Glomerular endothelial cell (primary cell): Measurements from ENCODE around the gene APLP1. TPM values are rescaled to one million over a fixed set of nuclear protein-coding genes. Genes with fewer than 3 reads are reported as not detected.
"Not testable (repeated sequence)": the region's sequence is repeated elsewhere in the genome, so short reads cannot be mapped to it uniquely, and the experiment has no call there.

Experiments used
- DNase-seq: peaks from one replicate; pipeline ENCODE4 v3.0.0-alpha.2; 2011; ENCODE audit warnings: low read depth, low spot score; ENCODE audit errors: extremely low read depth
- total RNA-seq: library from RNA; depleted of rRNA; stranded (reverse); fragments of >200 nt; gene quantifications from 2 replicates; pipeline ENCODE4 v1.2.3, GENCODE V29; 2015

The APLP1 gene
- 7.3 and 14.9 TPM in 2 replicates for total RNA-seq

DNA sequence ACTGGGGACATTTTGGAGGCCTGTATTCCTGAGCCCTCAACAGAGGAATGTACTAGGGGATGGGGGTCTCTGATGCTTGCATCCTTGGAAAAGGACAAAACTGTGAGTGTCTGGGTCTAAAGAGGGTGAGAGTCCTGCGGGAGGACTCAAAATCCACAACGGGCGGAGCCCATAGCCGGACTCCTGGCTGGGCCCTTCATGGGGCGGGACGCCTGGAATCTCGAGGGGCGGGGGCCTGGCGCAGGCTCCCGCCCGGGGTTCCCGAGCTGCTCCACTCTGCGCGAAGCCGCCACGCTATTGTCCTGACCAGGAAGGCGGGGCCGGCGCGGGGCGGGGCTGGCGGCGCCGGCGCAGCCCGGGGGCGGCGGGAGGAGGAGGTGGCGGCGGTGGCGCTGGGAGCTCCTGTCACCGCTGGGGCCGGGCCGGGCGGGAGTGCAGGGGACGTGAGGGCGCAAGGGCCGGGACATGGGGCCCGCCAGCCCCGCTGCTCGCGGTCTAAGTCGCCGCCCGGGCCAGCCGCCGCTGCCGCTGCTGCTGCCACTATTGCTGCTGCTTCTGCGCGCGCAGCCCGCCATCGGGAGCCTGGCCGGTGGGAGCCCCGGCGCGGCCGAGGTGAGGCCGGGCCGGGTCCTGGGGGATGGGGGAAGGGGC, at the start of gene APLP1:
APLP1 (plus strand) TSS at position 403 of the 651 bp plus-strand sequence; CDS start at position 466, 63 bp downstream.
- DNase-seq = no peak

GRCh38 chr19:35822579-35822978, 45.8 kb upstream of the APLP1 start:
- no peak for DNase-seq

DNA sequence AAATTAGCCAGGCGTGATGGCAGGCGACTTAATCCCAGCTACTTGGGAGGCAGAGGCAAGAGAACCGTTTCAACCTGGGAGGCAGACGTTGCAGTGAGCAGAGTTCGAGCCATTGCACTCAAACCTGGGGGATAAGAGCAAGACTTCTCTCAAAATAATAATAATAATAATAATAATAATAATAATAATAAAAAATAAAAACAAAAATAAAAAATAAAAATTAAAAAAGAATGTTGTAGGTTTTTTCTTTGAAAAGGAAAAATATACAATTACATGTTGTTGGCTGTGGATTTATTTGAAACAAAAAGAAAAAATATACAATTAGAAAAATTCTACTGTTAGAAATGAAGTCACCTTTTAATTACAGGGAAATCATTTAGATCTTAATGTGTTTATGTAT, 44.2 kb upstream of the APLP1 start:
- DNase-seq = no peak

GRCh38 chr19:35828692-35829301, 39.6 kb upstream of the APLP1 start:
- DNase-seq = peak; percentile 14

GRCh38 chr19:35830986-35831385, 37.4 kb upstream of the APLP1 start:
- no peak for DNase-seq

DNA sequence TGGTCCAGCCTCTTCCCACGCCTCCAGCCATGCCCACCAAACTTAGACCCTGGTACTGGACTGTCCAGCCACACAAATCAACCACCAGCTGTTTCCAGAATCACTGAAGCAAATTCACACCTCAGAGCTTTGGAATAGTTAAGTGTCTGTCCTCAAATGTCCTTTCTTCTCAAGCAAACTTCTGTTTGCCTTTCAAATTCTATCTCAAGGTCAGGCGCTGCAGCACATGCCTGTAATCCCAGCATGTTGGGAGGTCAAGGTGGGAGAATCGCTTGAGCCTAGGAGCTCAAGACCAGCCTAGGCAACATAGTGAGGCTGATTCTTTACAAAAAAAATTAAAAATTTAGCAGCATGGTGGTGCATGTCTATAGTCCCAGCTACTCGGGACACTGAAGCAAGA, 36.3 kb upstream of the APLP1 start:
- DNase-seq = no peak

- DNase-seq = no peak
Observed at GRCh38 chr19:35833972-35834371, 34.4 kb upstream of the APLP1 start.

DNA sequence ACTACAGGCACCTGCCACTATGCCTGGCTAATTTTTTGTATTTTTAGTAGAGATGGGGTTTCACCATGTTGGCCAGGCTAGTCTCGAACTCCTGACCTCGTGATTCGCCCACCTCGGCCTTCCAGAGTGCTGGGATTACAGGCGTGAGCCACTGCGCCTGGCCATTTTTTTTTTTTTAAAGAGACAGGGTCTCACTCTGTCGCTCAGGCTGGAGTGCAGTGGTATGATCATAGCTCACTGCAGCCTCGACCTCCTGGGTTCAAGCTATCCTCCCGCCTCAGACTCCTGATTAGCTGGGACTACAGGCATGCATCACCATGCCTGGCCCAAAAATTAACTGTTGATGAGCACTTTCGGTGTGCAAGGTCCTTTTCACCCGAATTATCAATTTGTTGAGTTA, 32.3 kb upstream of the APLP1 start:
- DNase-seq = not testable (repeated sequence)

GRCh38 chr19:35841961-35842595, 26.3 kb upstream of the APLP1 start:
- no peak for DNase-seq

DNA sequence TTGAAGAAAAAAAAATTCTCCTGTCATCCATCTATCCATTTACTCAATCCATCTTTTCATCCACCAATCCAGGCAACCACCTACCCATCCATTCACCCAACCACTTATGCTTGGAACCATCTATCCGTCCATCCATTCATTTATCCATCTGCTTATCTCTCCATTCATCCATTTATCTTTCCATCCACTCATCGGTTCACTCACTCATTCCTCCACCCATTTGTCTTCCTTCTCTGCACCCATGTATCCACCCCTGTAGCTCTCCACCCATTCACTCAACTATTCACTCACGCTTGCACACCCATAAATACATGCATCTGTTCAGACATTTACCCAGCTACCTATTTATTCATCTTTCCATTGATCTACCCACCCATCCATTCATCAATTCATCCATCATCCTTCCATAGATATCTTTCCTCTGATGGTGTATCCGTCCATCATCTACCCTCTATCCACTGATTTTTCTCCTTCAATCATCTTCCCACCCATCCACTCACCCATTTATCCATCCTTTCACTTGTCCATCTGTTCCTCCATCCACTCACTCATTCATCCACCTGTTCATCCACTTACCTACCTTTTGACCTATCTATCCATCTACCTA, 25.6 kb upstream of the APLP1 start:
- DNase-seq = no peak

GRCh38 chr19:35843676-35844481, 24.5 kb upstream of the APLP1 start:
- no peak for DNase-seq

DNA sequence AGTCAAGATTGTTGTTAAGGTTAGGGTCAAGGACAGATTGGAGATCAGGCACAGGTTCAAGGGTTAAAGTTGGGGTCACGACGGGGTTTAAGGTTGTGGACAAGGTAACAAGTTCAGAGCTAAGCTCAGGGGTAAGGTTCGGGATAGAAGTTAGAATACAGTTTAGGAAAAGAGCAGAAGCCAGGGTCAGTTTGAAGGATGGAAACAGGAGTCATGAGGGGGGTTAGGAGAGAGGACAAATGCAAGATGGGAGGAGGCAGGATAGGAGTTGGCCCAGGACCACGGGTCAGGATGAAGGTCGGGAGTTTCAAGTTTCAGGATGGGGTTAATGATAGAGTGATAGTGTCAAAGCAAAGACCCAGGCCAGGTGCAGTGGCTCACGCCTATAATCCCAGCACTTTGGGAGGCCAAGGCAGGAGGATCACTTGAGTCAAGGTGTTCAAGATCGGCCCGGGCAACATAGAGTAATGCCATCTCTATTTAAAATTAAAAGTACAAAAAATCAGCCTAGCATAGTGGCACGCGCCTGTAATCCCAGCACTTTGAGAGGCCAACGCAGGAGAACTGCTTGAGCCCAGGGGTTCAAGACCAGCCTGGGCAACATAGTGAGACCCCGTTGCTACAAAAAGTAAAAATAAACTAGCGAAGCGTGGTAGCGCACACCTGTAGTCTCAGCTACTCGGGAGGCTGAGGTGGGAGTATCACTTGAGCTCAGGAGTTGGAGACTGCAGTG, 23.7 kb upstream of the APLP1 start:
- no peak for DNase-seq

GRCh38 chr19:35845215-35846037, 22.9 kb upstream of the APLP1 start:
- DNase-seq = no peak

DNA sequence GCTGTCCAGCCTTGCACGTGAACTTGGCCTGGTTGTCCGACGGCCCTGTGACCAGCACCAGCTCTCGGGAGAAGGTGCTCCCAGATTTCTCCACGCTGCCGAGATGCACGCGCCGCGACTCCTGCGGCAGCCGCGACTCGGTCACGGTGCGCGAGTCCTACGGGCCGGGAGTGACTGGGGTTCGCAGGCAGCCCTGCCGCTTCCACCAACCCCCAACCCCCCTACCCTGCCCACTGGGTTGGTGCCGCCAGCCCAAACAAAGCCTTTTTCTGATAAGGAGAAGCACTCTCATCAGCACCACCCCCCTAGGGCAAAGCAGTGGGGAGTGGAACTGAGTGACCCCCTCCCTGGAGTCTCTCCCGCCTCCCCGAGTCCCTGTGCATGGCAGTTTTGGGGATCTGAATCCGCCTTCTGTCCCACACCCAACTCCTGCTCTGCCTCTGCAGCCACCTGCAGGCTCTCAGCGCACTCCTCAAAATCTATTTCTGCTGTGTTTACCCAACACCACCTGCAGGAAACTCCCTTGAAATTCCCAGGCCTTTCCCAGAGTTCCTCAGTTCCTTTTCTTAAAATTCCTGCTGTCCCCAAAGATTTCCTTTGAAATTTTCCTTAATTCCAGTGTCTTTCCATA, 22.2 kb upstream of the APLP1 start:
- DNase-seq = no peak

- no peak for DNase-seq
Observed at GRCh38 chr19:35847911-35848310, 20.5 kb upstream of the APLP1 start.

DNA sequence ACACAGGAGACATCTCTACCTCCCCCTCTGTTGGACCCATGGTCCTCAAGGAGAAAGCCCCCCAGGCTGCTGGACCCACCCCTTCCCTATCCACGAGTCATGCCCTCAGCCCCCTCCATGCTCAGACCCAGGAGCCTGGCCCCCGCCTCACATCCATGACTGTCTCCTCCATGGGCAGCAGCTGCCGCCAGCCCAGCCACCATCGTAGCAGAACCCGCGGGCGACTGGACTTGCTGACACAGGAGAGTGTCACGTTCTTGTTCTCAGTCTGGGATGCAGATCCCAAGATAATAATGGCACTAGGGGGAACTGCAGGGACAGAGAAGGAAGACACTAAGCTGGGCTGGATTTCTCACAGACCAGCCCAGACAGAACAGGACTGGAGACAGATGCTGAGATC, 19.9 kb upstream of the APLP1 start:
- DNase-seq = no peak

DNA sequence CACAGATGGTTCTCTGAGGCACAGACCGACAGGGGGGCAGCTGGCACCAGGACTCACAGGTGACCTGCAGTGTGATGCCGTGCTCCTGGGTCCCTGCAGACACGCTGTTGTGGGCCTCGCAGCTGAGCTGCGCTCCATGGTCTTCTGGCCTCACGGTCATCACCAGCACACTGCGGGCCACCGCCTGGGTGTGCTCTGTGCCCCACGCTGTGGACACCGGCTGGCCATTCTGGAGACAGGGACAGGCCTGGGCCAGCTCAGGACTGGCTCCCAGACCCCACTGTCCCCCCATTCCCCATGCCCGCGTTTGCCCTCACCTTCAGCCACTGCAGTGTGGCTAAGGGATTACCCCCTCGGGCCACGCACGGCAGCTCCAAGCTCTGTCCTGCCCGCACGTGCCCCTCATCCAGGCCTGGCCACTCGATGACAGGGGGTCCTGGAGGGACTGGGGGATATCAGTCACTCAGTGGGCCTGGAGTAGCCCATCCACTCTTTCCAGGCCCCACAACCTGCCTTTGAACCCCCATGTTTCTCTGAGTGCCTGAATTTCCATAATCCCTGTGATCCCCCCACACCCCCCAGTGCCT, 19.4 kb upstream of the APLP1 start:
- DNase-seq = no peak

DNA sequence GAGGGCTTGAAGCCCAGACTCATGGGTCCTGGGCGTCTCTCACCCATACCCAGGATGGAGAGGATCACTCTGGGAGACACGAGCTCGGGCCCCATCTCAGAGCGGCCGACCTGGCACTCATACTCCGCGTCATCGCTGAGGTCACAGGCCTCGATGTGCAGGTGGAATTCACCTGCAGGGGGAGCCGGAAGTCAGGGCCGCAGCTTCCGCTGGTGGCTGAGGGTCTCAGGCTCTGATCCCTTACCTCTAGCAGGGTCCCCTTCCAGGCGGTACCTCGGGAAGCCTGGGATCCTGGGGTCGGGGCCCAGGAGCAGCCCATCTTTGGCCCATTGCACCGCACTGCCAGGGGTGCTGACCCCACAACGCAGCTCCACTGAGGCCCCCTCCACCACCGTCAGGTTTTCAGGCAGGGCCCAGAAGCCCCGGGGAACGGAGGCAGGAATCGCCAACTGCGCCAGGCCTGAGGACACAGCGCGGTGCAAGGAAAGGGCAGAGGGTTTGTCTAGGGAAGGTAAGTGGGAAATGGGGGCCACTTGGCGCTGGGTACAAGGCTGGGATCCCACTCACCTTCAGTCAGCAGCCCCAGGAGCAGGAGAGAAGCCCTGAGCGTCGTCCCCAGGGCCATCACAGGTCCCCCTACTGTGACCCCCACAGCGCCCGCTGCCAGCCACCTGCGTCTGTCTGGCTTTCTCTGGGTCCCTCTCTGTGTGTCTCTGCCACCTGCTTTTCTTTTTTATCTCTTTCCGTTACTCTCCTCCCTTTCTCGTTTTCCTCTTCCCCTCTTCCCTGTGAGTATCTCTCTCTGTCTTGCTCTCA, 17.0 kb upstream of the APLP1 start:
- DNase-seq = no peak
